ENCODE measurements around the gene MYCBPAP. TPM values are rescaled to one million over a fixed set of nuclear protein-coding genes. Genes with fewer than 3 reads are reported as not detected.

The MYCBPAP gene, protein sequence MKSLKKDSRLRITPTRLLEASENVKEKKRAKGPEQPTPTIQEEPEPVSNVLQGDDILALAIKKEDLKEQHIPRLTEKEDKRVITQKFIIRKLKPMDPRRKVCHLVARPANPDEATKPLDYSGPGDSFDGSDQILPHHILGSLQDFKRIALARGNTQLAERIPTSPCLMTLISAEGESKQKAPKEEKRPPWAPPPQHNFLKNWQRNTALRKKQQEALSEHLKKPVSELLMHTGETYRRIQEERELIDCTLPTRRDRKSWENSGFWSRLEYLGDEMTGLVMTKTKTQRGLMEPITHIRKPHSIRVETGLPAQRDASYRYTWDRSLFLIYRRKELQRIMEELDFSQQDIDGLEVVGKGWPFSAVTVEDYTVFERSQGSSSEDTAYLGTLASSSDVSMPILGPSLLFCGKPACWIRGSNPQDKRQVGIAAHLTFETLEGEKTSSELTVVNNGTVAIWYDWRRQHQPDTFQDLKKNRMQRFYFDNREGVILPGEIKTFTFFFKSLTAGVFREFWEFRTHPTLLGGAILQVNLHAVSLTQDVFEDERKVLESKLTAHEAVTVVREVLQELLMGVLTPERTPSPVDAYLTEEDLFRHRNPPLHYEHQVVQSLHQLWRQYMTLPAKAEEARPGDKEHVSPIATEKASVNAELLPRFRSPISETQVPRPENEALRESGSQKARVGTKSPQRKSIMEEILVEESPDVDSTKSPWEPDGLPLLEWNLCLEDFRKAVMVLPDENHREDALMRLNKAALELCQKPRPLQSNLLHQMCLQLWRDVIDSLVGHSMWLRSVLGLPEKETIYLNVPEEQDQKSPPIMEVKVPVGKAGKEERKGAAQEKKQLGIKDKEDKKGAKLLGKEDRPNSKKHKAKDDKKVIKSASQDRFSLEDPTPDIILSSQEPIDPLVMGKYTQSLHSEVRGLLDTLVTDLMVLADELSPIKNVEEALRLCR
- under 1 TPM; 0.26 to 0.49 (median 0.30) TPM for total RNA-seq

DNA sequence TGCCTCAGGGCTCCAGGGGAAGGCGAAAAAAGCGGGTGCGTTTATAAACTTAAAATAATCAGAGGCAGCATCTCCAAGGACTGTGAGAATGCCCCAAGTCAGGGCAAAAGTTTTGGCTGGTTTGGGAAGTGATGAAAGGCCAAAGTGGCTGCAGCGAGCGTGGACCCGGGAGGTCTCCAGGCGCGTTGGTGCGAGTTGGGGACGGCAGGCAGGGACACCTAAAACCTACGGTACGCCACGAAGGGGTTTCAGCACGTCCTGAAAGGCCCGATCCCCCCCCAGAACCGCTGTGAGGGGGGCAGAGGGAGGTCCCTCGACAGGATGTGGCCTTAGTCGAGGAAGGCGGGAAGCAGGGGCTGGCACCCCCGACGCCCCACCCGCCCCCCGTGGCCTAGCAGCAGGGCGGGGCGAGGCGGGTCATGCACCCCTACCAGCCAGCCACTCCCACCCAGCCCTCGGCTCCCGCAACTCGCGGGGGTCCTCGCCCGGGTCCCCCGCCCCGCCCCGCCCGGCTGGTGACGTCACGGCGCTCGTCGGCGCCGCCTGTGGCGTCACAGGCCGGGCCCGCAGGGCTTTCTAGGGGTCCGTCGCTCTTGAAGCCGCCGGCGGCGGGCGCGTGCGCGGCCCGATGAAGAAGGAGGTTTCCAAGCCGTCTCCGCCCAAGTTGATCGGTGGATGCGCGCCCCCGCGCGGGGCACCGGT, at the start of gene MYCBPAP:
Gene MYCBPAP, plus strand, starts transcription at position 569 of the 702 bp plus-strand sequence. CDS start 236 bp downstream, outside the sequence.
- peak; percentile 46 for DNase-seq
- Mint-ChIP-seq H3K27me3 (ENCODE audit: low read depth) (no peaks in the 10 kb centered on the region), H3K4me1 (ENCODE audit: low read depth) (peaks cover 47% of the 10 kb centered on the region), H3K4me3 (peak within 1 kb of the TSS; percentile 86), H3K36me3 (ENCODE audit: insufficient read depth) (no peaks in the 10 kb centered on the region), H3K9me3 (no peaks in the 10 kb centered on the region)
- ATAC-seq, result peak; percentile 67 to 79

DNA sequence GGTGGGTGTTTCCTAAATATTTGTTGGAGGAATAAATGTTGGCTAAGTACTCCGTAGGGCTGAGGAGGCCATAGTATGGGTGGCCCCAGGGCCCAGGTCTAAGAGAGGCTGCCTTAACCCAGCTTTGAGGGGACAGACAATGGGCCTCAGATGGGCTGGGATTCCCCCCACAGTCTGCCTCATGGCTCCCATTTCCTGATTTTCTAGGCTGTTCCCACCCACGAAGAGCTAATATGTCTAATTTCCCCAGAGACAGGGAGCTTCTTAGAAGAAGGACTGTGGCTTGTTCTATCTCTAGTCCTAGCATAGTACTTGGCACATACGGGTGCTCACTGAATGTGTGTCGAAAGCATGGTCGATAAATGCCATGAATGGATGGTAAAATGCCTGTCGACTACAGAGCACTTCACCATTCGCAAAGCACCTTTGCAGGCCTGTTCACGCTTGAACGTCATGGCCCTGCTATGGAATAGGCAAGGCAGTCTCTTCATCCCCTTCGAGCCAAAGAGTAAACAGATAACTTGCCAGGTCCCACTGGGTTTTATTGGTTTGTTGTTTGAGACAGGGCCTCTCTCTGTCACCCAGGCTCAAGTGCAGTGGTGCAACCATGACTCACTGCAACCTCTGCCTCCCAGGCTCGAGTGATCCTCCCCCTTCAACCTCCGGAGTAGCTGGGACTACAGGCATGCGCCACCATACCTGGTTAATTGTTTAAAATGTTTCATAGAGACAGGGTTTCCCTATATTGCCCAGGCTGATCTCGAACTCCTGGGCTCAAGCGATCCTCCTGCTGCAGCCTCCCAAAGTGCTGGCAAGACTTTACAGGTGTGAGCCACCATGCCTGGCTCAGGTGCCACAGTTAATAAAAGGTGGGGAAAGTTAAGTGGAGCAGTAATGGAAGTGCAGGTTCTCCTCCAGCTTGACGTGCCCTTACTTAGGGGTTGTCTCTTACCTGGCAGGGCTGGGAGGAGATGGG, 49.2 kb upstream of the MYCBPAP start:
- H3K4me1 Mint-ChIP-seq (ENCODE audit: low read depth), result no peaks in the 10 kb centered on the region
- no peak for ATAC-seq
- no peaks in the 10 kb centered on the region for H3K36me3 Mint-ChIP-seq (ENCODE audit: insufficient read depth)
- no peaks in the 10 kb centered on the region for H3K9me3 Mint-ChIP-seq
- H3K27me3 Mint-ChIP-seq (ENCODE audit: low read depth), result no peaks in the 10 kb centered on the region
- no peak for DNase-seq
- H3K4me3 Mint-ChIP-seq, result no peak overlapping the region

DNA sequence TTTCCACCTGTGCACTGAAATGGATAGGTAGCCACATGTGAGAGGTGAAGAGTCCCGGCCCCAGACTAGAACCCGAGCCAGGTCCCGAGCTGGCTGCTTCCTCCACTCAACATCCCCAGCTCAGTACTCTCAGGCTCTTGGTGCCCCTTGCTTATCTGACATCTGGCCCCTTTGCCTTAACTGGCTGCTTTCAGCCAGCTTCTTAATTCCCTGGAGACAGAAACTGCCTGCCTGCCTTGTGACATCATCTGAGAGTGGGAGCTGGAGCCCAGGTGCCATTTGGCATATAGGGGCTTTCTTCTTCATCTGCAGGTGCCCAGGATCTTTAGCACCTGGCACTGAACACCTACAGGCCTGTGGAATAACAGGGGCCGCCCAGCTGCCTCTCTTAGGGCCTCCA, 48.5 kb upstream of the MYCBPAP start:
- Mint-ChIP-seq H3K27me3 (ENCODE audit: low read depth) (no peaks in the 10 kb centered on the region), H3K4me1 (ENCODE audit: low read depth) (no peaks in the 10 kb centered on the region), H3K4me3 (no peak overlapping the region), H3K9me3 (no peaks in the 10 kb centered on the region), H3K36me3 (ENCODE audit: insufficient read depth) (no peaks in the 10 kb centered on the region)
- DNase-seq, result no peak
- no peak for ATAC-seq

DNA sequence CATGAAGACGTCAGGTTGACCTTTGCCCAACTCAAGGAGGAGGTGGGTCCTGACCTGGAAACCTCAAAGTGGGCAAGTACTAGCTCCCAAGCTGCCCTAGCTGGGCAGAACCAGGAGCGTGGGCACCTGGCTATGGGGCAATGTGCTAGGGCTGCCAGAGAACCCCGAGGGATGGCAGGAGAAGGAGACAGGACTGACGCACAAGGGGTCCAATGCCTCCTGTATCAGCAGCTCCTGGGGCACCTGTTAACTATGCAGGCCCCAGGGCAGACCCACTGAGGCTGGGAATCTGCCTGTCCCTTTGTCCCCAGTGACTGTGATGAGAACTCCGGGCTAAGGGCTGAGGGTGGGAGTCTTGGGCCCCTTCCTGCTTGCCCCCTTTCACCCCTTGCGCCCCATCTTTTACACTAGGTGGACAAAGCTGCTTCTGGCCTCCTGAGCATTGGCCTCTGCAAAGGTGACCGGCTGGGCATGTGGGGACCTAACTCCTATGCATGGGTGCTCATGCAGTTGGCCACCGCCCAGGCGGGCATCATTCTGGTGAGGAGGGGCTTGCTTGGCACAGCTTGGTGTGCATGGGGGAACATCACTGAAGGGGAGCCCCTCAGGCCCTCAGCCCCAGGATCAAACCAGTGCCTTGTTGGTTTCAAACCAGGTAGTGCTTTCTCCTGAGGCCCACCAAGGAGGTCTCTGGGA, 47.3 kb upstream of the MYCBPAP start:
- Mint-ChIP-seq H3K4me1 (ENCODE audit: low read depth) (no peaks in the 10 kb centered on the region), H3K4me3 (no peak overlapping the region), H3K36me3 (ENCODE audit: insufficient read depth) (no peaks in the 10 kb centered on the region), H3K27me3 (ENCODE audit: low read depth) (no peaks in the 10 kb centered on the region), H3K9me3 (no peaks in the 10 kb centered on the region)
- ATAC-seq (no peak), DNase-seq (no peak)

DNA sequence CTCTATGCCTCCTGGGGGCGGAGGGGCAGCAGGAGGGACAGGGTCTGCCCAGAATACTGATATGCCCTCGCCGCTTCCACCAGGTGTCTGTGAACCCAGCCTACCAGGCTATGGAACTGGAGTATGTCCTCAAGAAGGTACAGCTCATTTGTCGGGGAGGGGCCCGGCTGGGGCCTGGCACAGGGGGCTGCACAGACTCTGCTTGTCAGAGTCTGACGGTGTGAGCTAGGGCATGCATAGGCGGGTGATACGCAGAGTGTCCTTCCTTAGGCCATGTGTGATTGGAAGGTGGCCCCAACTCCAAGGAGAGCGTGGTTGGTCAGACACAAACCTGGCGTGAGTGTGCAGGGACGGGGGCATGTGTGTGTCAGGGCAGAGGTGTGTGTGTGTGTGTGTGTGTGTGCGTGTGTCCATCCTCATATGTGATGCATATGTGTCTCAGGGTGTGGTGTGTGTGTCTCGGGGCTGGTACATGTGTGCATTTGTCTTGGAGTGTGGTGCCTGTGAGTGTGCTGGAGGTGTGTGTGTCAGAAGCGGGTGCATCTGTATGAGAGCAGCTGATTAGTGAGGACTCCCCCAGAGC, 46.6 kb upstream of the MYCBPAP start:
- no peak for ATAC-seq
- Mint-ChIP-seq H3K27me3 (ENCODE audit: low read depth) (no peaks in the 10 kb centered on the region), H3K4me1 (ENCODE audit: low read depth) (no peaks in the 10 kb centered on the region), H3K4me3 (no peak overlapping the region), H3K9me3 (no peaks in the 10 kb centered on the region), H3K36me3 (ENCODE audit: insufficient read depth) (no peaks in the 10 kb centered on the region)
- DNase-seq, result no peak

DNA sequence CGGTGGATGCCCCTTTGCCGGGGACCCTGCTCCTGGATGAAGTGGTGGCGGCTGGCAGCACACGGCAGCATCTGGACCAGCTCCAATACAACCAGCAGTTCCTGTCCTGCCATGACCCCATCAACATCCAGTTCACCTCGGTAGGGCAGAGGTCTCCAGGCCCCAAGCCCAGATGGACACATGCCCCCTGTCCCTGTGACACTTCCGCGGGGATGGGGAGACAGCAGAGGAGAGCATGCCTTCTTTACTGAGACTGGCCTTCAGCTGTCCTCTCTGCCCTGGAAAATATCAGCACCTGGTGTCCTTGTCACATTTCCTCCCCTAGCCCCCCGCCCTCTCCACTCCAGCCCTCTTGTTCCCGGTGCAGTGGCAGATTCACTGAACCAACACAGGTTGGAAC, 45.8 kb upstream of the MYCBPAP start:
- no peaks in the 10 kb centered on the region for H3K36me3 Mint-ChIP-seq (ENCODE audit: insufficient read depth)
- peaks cover 2% of the 10 kb centered on the region for H3K4me1 Mint-ChIP-seq (ENCODE audit: low read depth)
- H3K4me3 Mint-ChIP-seq, result no peak overlapping the region
- no peak for DNase-seq
- no peaks in the 10 kb centered on the region for H3K9me3 Mint-ChIP-seq
- no peak for ATAC-seq
- H3K27me3 Mint-ChIP-seq (ENCODE audit: low read depth), result peaks cover 3% of the 10 kb centered on the region

DNA sequence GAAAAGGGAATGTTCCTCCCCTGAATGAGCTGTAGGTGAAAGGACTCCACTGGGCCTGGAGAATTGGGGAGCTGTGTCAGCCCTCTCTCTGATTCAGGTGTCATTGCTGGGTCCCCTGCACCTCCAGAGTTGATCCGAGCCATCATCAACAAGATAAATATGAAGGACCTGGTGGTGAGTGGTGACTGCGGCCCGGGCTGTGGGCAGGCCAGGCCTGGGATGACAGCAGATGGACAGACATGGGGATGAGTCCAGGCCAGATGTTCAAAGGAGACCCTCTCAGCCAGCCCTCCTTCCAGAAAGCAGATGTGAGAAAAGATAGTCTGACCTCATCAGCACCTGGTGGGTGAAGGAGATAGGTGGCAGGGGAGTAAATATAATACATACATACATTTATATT, 44.1 kb upstream of the MYCBPAP start:
- H3K9me3 Mint-ChIP-seq, result no peaks in the 10 kb centered on the region
- ATAC-seq, result no peak
- H3K4me1 Mint-ChIP-seq (ENCODE audit: low read depth), result peaks cover 6% of the 10 kb centered on the region

DNA sequence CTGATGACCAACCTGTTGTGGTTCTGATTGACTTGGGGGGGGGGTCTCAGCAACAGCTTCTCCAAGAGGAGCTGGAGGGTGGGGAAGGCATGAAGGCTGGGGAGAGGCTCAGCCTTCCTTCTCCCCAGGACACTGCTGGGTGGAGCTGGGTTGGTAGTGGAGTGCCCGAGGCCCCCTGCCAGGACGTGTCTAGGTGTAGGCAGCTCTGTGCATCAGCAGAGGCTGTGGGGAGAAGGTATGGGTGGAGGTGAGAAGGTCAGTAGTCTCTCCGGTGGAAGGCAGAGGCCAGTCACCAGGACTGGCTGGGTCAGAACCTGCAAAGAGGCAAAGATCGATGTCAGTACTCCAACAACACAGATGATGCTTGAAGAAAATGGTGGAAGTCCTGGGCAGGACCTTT, 43.5 kb upstream of the MYCBPAP start:
- DNase-seq, result no peak
- Mint-ChIP-seq H3K4me1 (ENCODE audit: low read depth) (peaks cover 6% of the 10 kb centered on the region), H3K27me3 (ENCODE audit: low read depth) (peaks cover 15% of the 10 kb centered on the region), H3K36me3 (ENCODE audit: insufficient read depth) (no peaks in the 10 kb centered on the region), H3K9me3 (no peaks in the 10 kb centered on the region), H3K4me3 (no peak overlapping the region)
- ATAC-seq, result no peak

More for the DNA sequence above, 44.1 kb upstream of the MYCBPAP start:
- Mint-ChIP-seq H3K36me3 (ENCODE audit: insufficient read depth) (no peaks in the 10 kb centered on the region), H3K4me3 (no peak overlapping the region), H3K27me3 (ENCODE audit: low read depth) (peaks cover 15% of the 10 kb centered on the region)
- DNase-seq, result no peak

DNA sequence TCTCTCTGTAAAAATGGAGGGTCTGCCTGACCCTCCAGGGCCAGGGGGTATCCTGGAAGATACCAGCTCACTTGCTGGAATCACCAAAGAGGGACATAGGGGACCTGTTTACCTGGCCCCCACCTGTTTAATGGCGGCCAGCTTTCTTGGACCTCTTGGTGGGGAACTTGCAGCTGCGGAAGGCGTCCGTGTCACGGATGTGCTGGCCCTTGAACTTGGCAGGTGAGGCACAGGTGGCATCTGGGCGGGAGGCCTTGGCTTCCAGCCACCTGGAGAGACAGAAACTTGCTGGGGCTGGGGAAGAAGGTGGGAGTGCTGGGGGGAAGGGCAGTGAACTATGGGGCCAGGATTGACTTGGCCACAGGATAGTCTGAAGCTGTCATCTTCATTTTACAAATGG, 43.1 kb upstream of the MYCBPAP start:
- H3K4me3 Mint-ChIP-seq, result no peak overlapping the region
- ATAC-seq, result no peak
- H3K9me3 Mint-ChIP-seq, result no peaks in the 10 kb centered on the region
- H3K36me3 Mint-ChIP-seq (ENCODE audit: insufficient read depth), result no peaks in the 10 kb centered on the region
- no peak for DNase-seq
- H3K27me3 Mint-ChIP-seq (ENCODE audit: low read depth), result peaks cover 18% of the 10 kb centered on the region
- H3K4me1 Mint-ChIP-seq (ENCODE audit: low read depth), result peaks cover 6% of the 10 kb centered on the region

DNA sequence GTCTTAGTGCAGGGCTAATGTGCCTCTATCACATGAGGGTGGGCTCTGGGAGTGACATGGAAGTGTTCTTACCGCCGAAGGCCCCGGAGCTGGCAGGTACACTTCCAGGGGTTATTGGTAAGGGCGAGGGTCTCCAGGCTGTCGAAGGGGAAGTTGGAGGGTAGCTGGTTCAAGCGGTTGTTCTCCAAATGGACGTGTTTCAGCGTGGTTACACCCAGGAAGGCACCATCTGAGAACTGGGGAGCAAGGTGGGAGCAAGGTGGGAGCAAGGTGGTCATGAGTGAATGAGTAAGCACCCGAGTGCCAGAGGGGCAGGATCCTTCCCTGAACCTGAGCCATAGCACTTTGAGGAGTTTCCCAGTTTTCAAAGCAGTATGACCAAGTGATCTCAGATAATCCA, 42.6 kb upstream of the MYCBPAP start:
- peaks cover 6% of the 10 kb centered on the region for H3K4me1 Mint-ChIP-seq (ENCODE audit: low read depth)
- peaks cover 22% of the 10 kb centered on the region for H3K27me3 Mint-ChIP-seq (ENCODE audit: low read depth)
- H3K9me3 Mint-ChIP-seq, result no peaks in the 10 kb centered on the region
- ATAC-seq (no peak), DNase-seq (no peak)
- H3K36me3 Mint-ChIP-seq (ENCODE audit: insufficient read depth), result no peaks in the 10 kb centered on the region
- H3K4me3 Mint-ChIP-seq, result no peak overlapping the region

DNA sequence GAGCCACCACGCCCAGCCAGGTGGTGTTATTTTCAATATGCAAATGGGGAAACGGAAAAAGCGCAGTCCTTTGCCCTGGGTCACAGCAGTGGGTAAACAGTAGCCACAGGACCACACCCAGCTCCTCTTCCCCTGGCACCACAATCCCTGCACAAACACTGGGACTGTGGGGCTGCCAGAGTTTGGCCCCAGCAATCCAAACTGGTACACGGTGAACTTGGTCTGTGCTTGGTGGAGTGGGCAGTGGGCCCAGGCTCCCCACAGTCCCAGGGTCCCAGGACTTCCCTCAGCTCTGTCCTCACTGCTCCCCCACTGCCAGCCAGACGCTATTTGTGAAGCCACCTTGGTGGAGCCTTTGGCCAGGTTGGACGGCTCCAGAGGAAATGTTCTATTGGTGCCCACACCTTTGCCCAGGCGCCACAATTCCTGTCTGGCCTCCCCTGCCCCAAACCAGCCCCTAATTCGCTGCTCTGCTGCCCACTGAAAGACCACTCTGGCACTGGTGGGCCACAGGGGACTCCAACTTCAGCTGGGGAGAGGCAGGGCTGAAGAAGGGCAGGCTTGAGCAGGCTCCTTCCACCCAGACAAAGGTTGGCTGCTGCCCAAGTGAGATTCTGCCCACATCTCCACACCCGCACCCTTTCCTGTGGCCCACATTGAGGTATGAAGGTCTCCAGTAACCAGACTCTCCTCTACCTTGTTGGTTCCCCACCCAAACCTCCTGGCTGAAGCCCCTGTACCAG, 41.7 kb upstream of the MYCBPAP start:
- ATAC-seq (no peak), DNase-seq (no peak)
- no peak overlapping the region for H3K4me3 Mint-ChIP-seq
- no peaks in the 10 kb centered on the region for H3K36me3 Mint-ChIP-seq (ENCODE audit: insufficient read depth)
- no peaks in the 10 kb centered on the region for H3K9me3 Mint-ChIP-seq
- peaks cover 25% of the 10 kb centered on the region for H3K27me3 Mint-ChIP-seq (ENCODE audit: low read depth)
- peaks cover 6% of the 10 kb centered on the region for H3K4me1 Mint-ChIP-seq (ENCODE audit: low read depth)

DNA sequence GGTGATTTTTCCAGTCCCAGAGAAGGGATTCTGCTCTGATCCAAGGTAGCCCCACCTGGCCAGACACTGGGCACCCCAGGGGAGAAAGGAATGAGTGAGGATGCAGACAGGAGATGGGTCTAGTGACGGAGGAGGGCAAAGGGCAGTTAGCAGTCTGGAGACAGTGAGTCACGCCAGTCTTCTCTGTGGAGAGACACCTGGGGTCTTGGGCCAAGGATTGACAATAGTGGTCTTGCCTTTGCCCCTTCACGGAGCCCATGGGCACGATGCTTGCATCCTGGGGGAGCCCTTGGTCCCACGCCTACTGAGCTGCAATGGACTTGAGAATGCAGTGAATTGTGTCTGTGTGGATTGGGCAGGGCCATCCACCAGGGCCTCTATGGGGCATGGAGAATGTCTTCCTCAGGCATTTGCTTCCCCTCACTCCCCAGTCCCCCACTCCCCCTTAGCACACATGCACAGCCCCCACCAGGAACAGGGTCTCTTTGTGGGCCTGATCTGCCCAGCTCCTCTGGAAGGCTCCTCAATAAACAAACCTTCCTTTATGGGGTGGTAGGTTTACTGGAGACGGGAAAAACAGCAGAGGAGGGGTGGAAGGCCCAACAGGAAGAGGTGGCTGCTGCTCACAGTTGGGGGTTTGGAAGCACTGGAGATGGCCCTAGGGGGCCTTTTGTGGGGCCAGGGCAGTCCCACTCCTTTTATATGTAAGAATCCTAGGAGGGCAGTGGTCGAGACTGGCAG, 41.0 kb upstream of the MYCBPAP start:
- no peaks in the 10 kb centered on the region for H3K9me3 Mint-ChIP-seq
- H3K4me1 Mint-ChIP-seq (ENCODE audit: low read depth), result peaks cover 6% of the 10 kb centered on the region
- no peak for ATAC-seq
- H3K36me3 Mint-ChIP-seq (ENCODE audit: insufficient read depth), result no peaks in the 10 kb centered on the region
- no peak for DNase-seq
- peaks cover 25% of the 10 kb centered on the region for H3K27me3 Mint-ChIP-seq (ENCODE audit: low read depth)
- no peak overlapping the region for H3K4me3 Mint-ChIP-seq
